ENCODE data around the gene KRTAP5-3. TPM values are rescaled to one million over a fixed set of nuclear protein-coding genes. Genes with fewer than 3 reads are reported as not detected.

Gene KRTAP5-3
- total and polyA plus RNA-seq, 9 of the 15 experiments (the other 6 are each of a cell fraction or from before 2014, with no cell fraction given), result not detected

- no peaks in the 10 kb centered on the region for H3K36me3 ChIP-seq (ENCODE audit: control insufficient read depth, insufficient read depth, low read length)
- H3K9me3 ChIP-seq (replicated peaks; ENCODE audit: control insufficient read depth, insufficient read depth, low read depth, low read length), result no peaks in the 10 kb centered on the region
- H3K4me3 ChIP-seq, result no peak overlapping the region
- H2AFZ ChIP-seq (ENCODE audit: low read depth, low read length), result no peak overlapping the region
- no peak overlapping the region for H3K27ac ChIP-seq (ENCODE audit: extremely low read depth, low read depth, low read length)
- no peaks in the 10 kb centered on the region for H3K9me1 ChIP-seq (ENCODE audit: control insufficient read depth, insufficient read depth, low read length)
- intact Hi-C loops (cut with micrococcal nuclease) (no loop called here), in situ Hi-C loops (cut with MboI) (no loop called here)
- POLR2A ChIA-PET, result interaction anchor here (1.4 kb wide), 1 partner anchor 8 kb away, joined by 4 read pairs; no protein-coding TSS in a partner anchor
- FAIRE-seq (no peak), ATAC-seq (no peak), DNase-seq (ENCODE audit: extremely low read depth in 1 of 4, low spot score in 3 of 4) (no peak)
- CTCF ChIA-PET (ENCODE audit: low intra/inter-chr PET ratio), result interaction anchor here (0.6 kb wide), 1 partner anchor 309 kb away, joined by 3 read pairs; no protein-coding TSS in a partner anchor
- no TSS peak for BruUV-seq (replicated peaks)
- WGBS (ENCODE audit: insufficient coverage, low coverage, missing lambda C conversion rate), result under 1% methylated on average over 17 of the region's 20 CpGs
- H4K20me1 ChIP-seq (replicated peaks; ENCODE audit: control insufficient read depth, insufficient read depth, low read length), result peaks cover 3% of the 10 kb centered on the region; the same call in 1 of the 2 replicates
- H3K4me2 ChIP-seq (ENCODE audit: insufficient read depth, low read length), result no peak overlapping the region
- H3K9ac ChIP-seq (ENCODE audit: insufficient read depth in 1 of 2, low read depth in 2 of 2, low read length in 2 of 2), result no peak overlapping the region
- no peaks in the 10 kb centered on the region for H3K79me2 ChIP-seq (ENCODE audit: control insufficient read depth, insufficient read depth, low read length)
- H3K4me1 ChIP-seq (replicated peaks in 1 of 2; ENCODE audit: control insufficient read depth in 2 of 2, insufficient read depth in 2 of 2, low read length in 2 of 2), result peaks cover 0 to 14% of the 10 kb centered on the region in 2 experiments; a peak in 2 of 5 replicates
- peaks cover 14 to 77% of the 10 kb centered on the region in 2 experiments for H3K27me3 ChIP-seq (ENCODE audit: control insufficient read depth in 2 of 2, insufficient read depth in 2 of 2, low read length in 2 of 2)
- TF ChIP-seq ETV1 (tag; conservative IDR thresholded peaks at IDR 0.05; ENCODE audit: low read depth), result no peak
- no peak for TF ChIP-seq NFIC (IDR thresholded peaks at IDR 0.05)
- TF ChIP-seq ZNF717 (CRISPR knock-in tag; IDR thresholded peaks at IDR 0.05), result no peak
- TF ChIP-seq NR2F6 (CRISPR knock-in tag; IDR thresholded peaks at IDR 0.05), result no peak
- TF ChIP-seq, protein P1, sequence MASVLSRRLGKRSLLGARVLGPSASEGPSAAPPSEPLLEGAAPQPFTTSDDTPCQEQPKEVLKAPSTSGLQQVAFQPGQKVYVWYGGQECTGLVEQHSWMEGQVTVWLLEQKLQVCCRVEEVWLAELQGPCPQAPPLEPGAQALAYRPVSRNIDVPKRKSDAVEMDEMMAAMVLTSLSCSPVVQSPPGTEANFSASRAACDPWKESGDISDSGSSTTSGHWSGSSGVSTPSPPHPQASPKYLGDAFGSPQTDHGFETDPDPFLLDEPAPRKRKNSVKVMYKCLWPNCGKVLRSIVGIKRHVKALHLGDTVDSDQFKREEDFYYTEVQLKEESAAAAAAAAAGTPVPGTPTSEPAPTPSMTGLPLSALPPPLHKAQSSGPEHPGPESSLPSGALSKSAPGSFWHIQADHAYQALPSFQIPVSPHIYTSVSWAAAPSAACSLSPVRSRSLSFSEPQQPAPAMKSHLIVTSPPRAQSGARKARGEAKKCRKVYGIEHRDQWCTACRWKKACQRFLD (CRISPR knock-in tag; IDR thresholded peaks at IDR 0.05), result no peak
- TF ChIP-seq, protein P2, sequence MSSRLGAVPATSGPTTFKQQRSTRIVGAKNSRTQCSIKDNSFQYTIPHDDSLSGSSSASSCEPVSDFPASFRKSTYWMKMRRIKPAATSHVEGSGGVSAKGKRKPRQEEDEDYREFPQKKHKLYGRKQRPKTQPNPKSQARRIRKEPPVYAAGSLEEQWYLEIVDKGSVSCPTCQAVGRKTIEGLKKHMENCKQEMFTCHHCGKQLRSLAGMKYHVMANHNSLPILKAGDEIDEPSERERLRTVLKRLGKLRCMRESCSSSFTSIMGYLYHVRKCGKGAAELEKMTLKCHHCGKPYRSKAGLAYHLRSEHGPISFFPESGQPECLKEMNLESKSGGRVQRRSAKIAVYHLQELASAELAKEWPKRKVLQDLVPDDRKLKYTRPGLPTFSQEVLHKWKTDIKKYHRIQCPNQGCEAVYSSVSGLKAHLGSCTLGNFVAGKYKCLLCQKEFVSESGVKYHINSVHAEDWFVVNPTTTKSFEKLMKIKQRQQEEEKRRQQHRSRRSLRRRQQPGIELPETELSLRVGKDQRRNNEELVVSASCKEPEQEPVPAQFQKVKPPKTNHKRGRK (tag; IDR thresholded peaks at IDR 0.05), result no peak
- no peak for TF ChIP-seq HMGXB4 (CRISPR knock-in tag; IDR thresholded peaks at IDR 0.05)
- no peak for TF ChIP-seq ARID3A (IDR thresholded peaks at IDR 0.05; ENCODE audit: borderline replicate concordance, low read depth, low read length)
- no peak for TF ChIP-seq ZNF507 (tag; conservative IDR thresholded peaks at IDR 0.05)
- no peak for TF ChIP-seq ZBTB11 (CRISPR knock-in tag; IDR thresholded peaks at IDR 0.05)
These were observed 36.5 kb upstream of the KRTAP5-3 start for GRCh38 chr11:1644601-1645356.

All from K562 (cell line).